HCT116 (cell line): Measurements from ENCODE around the gene TAF11L3.
"Not testable (repeated sequence)": the region's sequence is repeated elsewhere in the genome, so short reads cannot be mapped to it uniquely, and the experiment has no call there.

Experiments used
- POLR2AphosphoS5 ChIP-seq: IDR thresholded peaks from 2 replicates; pipeline ENCODE4 v1.6.1; 2011; ENCODE audit warnings: mild to moderate bottlenecking, low read depth, low read length, moderate library complexity
- ZFX ChIP-seq: fragments of 450-650 bp; IDR thresholded peaks from 2 replicates; pipeline ENCODE4 v1.6.1; 2017
- TF ChIP-seq, protein P1 (sequence below): IDR thresholded peaks from 2 replicates; pipeline ENCODE4 v1.6.1; 2012
- TF ChIP-seq, protein P2 (sequence below): IDR thresholded peaks from 2 replicates; pipeline ENCODE4 v1.6.1; 2011; ENCODE audit warnings: mild to moderate bottlenecking, low read length, moderate library complexity; ENCODE audit not compliant: insufficient replicate concordance; ENCODE audit errors: extremely low read depth

DNA sequence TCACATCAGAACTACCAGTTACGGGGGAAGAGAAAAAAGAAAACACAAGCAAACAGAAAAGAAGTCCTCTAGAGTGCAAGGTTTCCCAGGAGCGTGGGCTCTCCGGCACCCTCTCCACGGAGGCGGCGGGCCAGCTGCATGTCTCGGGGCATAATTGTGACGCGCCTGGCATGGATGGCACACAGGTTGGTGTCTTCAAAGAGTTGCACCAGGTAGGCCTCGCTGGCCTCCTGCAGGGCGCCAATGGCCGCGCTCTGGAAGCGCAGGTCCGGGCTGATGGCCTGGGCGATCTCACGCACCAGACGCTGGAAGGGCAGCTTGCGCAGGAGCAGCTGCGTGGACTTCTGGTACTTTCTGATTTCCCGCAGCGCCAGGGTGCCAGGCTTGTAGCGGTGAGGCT lies 26.9 kb upstream of the TAF11L3 start:
- TF ChIP-seq, protein P1, sequence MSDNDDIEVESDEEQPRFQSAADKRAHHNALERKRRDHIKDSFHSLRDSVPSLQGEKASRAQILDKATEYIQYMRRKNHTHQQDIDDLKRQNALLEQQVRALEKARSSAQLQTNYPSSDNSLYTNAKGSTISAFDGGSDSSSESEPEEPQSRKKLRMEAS = not testable (repeated sequence)
- TF ChIP-seq ZFX, POLR2AphosphoS5: not testable (repeated sequence)
- TF ChIP-seq, protein P2, sequence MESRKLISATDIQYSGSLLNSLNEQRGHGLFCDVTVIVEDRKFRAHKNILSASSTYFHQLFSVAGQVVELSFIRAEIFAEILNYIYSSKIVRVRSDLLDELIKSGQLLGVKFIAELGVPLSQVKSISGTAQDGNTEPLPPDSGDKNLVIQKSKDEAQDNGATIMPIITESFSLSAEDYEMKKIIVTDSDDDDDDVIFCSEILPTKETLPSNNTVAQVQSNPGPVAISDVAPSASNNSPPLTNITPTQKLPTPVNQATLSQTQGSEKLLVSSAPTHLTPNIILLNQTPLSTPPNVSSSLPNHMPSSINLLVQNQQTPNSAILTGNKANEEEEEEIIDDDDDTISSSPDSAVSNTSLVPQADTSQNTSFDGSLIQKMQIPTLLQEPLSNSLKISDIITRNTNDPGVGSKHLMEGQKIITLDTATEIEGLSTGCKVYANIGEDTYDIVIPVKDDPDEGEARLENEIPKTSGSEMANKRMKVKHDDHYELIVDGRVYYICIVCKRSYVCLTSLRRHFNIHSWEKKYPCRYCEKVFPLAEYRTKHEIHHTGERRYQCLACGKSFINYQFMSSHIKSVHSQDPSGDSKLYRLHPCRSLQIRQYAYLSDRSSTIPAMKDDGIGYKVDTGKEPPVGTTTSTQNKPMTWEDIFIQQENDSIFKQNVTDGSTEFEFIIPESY = not testable (repeated sequence)
